Stimulated activated naive B cell treated with anti-CD40 and anti-IgM and Interleukin-4, amounts not matched to agents 10 μg/mL and 1 μg/mL and 100 μg/mL, for 72 hours (primary cell): ENCODE measurements around the gene STAT2.
"Not testable (repeated sequence)": the region's sequence is repeated elsewhere in the genome, so short reads cannot be mapped to it uniquely, and the experiment has no call there.

Experiments used
- ATAC-seq, 2 donors: fragments of 150-1000 bp; cut with Tn5 transposase; replicated peaks; 2 replicates each; pipeline ENCODE4 v1.10.0; 2021; ENCODE audit warnings: moderate library complexity in 1 of 2
- DNase-seq: peaks from one replicate; pipeline ENCODE4 v3.0.0; 2021
- H3K27ac Mint-ChIP-seq: one replicate; pipeline ENCODE4 v1.8.0; 2022; ENCODE audit warnings: mild to moderate bottlenecking, mixed read lengths
- H3K27me3 Mint-ChIP-seq, 2 donors: one replicate each; pipeline ENCODE4 v1.8.0; 2022; ENCODE audit warnings: mixed read lengths in 2 of 2
- H3K36me3 Mint-ChIP-seq, 2 donors: one replicate each; pipeline ENCODE4 v1.8.0; 2022; ENCODE audit warnings: mixed read lengths in 2 of 2, mild to moderate bottlenecking in 1 of 2
- H3K4me1 Mint-ChIP-seq, 2 donors: one replicate each; pipeline ENCODE4 v1.8.0; 2022; ENCODE audit warnings: mixed read lengths in 2 of 2, mild to moderate bottlenecking in 1 of 2
- H3K4me3 Mint-ChIP-seq, 2 donors: one replicate each; pipeline ENCODE4 v1.8.0; 2022; ENCODE audit warnings: mild to moderate bottlenecking in 2 of 2, mixed read lengths in 2 of 2, moderate library complexity in 1 of 2
- H3K9me3 Mint-ChIP-seq, 2 donors: one replicate each; pipeline ENCODE4 v1.8.0; 2022; ENCODE audit warnings: mixed read lengths in 2 of 2, mild to moderate bottlenecking in 1 of 2

STAT2 gene

GRCh38 chr12:56359851-56360767 is at the start of gene STAT2:
Gene STAT2 (minus strand): TSS chr12:56360107. CDS start chr12:56356571, 3,536 bp downstream.
- ATAC-seq = peak; percentile 97 to 98
- no peaks in the 10 kb centered on the region for H3K27me3 Mint-ChIP-seq
- peak within 1 kb of the TSS; percentile 92 to 97 for H3K4me3 Mint-ChIP-seq
- H3K9me3 Mint-ChIP-seq = no peaks in the 10 kb centered on the region
- DNase-seq = peak; percentile 100
- peak within 1 kb of the TSS; percentile 98 for H3K27ac Mint-ChIP-seq
- peaks cover 12 to 21% of the 10 kb centered on the region in 2 donors for H3K4me1 Mint-ChIP-seq
- peaks cover 9% of the 10 kb centered on the region in 2 donors for H3K36me3 Mint-ChIP-seq

- Mint-ChIP-seq H3K4me3 (no peak overlapping the region), H3K9me3 (no peaks in the 10 kb centered on the region), H3K27ac (no peak overlapping the region), H3K27me3 (no peaks in the 10 kb centered on the region), H3K4me1 (peaks cover 0 to 1% of the 10 kb centered on the region in 2 donors), H3K36me3 (peaks cover 11 to 15% of the 10 kb centered on the region in 2 donors)
- ATAC-seq = no peak
- DNase-seq = no peak
These were observed 49.0 kb upstream of the STAT2 start for GRCh38 chr12:56408799-56409417.

- not testable (repeated sequence) for H3K36me3 Mint-ChIP-seq, H3K4me3 Mint-ChIP-seq, H3K27me3 Mint-ChIP-seq, H3K9me3 Mint-ChIP-seq, DNase-seq, ATAC-seq, H3K4me1 Mint-ChIP-seq, H3K27ac Mint-ChIP-seq
These were observed 44.3 kb upstream of the STAT2 start for GRCh38 chr12:56404227-56404626.

GRCh38 chr12:56401612-56402011 is 41.7 kb upstream of the STAT2 start:
- not testable (repeated sequence) for DNase-seq

GRCh38 chr12:56401125-56401524 is 41.2 kb upstream of the STAT2 start:
- H3K27me3 Mint-ChIP-seq, H3K4me1 Mint-ChIP-seq, ATAC-seq, H3K27ac Mint-ChIP-seq, H3K4me3 Mint-ChIP-seq, DNase-seq, H3K36me3 Mint-ChIP-seq: not testable (repeated sequence)
- peaks cover 12 to 15% of the 10 kb centered on the region in 2 donors for H3K9me3 Mint-ChIP-seq

More at GRCh38 chr12:56401612-56402011, 41.7 kb upstream of the STAT2 start:
- not testable (repeated sequence) for H3K4me1 Mint-ChIP-seq, H3K36me3 Mint-ChIP-seq, H3K27ac Mint-ChIP-seq, H3K27me3 Mint-ChIP-seq, ATAC-seq, H3K4me3 Mint-ChIP-seq
- H3K9me3 Mint-ChIP-seq = peaks cover 12 to 15% of the 10 kb centered on the region in 2 donors

GRCh38 chr12:56399466-56399865 is 39.6 kb upstream of the STAT2 start:
- DNase-seq, H3K27ac Mint-ChIP-seq, H3K27me3 Mint-ChIP-seq, H3K4me3 Mint-ChIP-seq, ATAC-seq, H3K36me3 Mint-ChIP-seq, H3K4me1 Mint-ChIP-seq: not testable (repeated sequence)
- peaks cover 12 to 15% of the 10 kb centered on the region in 2 donors for H3K9me3 Mint-ChIP-seq

- H3K4me1 Mint-ChIP-seq = no peaks in the 10 kb centered on the region
- peaks cover 0 to 7% of the 10 kb centered on the region in 2 donors for H3K36me3 Mint-ChIP-seq
- no peak overlapping the region for H3K4me3 Mint-ChIP-seq
- H3K27me3 Mint-ChIP-seq = no peaks in the 10 kb centered on the region
- peaks cover 12 to 15% of the 10 kb centered on the region in 2 donors for H3K9me3 Mint-ChIP-seq
- DNase-seq (no peak), ATAC-seq (no peak)
- no peak overlapping the region for H3K27ac Mint-ChIP-seq
These were observed 38.4 kb upstream of the STAT2 start for GRCh38 chr12:56398324-56398723.

- DNase-seq (no peak), ATAC-seq (no peak)
- peaks cover 0 to 1% of the 10 kb centered on the region in 2 donors for H3K36me3 Mint-ChIP-seq
- no peaks in the 10 kb centered on the region for H3K27me3 Mint-ChIP-seq
- H3K27ac Mint-ChIP-seq = no peak overlapping the region
- H3K4me1 Mint-ChIP-seq = no peaks in the 10 kb centered on the region
- no peak overlapping the region for H3K4me3 Mint-ChIP-seq
- no peaks in the 10 kb centered on the region for H3K9me3 Mint-ChIP-seq
These were observed 32.4 kb upstream of the STAT2 start for GRCh38 chr12:56392331-56392730.

GRCh38 chr12:56391721-56392120 is 31.8 kb upstream of the STAT2 start:
- H3K36me3 Mint-ChIP-seq = peaks cover 0 to 1% of the 10 kb centered on the region in 2 donors
- no peaks in the 10 kb centered on the region for H3K4me1 Mint-ChIP-seq
- ATAC-seq = no peak
- H3K4me3 Mint-ChIP-seq = no peak overlapping the region
- no peaks in the 10 kb centered on the region for H3K27me3 Mint-ChIP-seq
- H3K27ac Mint-ChIP-seq = no peak overlapping the region
- no peak for DNase-seq
- H3K9me3 Mint-ChIP-seq = no peaks in the 10 kb centered on the region

GRCh38 chr12:56389412-56389811 is 29.5 kb upstream of the STAT2 start:
- ATAC-seq = no peak
- DNase-seq = no peak
- no peaks in the 10 kb centered on the region for H3K4me1 Mint-ChIP-seq
- no peak overlapping the region for H3K27ac Mint-ChIP-seq
- H3K36me3 Mint-ChIP-seq = peaks cover 0 to 1% of the 10 kb centered on the region in 2 donors
- H3K9me3 Mint-ChIP-seq = no peaks in the 10 kb centered on the region
- no peaks in the 10 kb centered on the region for H3K27me3 Mint-ChIP-seq
- H3K4me3 Mint-ChIP-seq = no peak overlapping the region

- Mint-ChIP-seq H3K36me3 (peaks cover 0 to 1% of the 10 kb centered on the region in 2 donors), H3K27ac (no peak overlapping the region), H3K4me1 (no peaks in the 10 kb centered on the region), H3K4me3 (no peak overlapping the region), H3K9me3 (no peaks in the 10 kb centered on the region), H3K27me3 (no peaks in the 10 kb centered on the region)
- no peak for ATAC-seq
- no peak for DNase-seq
These were observed 27.3 kb upstream of the STAT2 start for GRCh38 chr12:56387152-56387736.

GRCh38 chr12:56385873-56386272 is 26.0 kb upstream of the STAT2 start:
- no peaks in the 10 kb centered on the region for H3K4me1 Mint-ChIP-seq
- H3K36me3 Mint-ChIP-seq = no peaks in the 10 kb centered on the region
- H3K27ac Mint-ChIP-seq = no peak overlapping the region
- H3K4me3 Mint-ChIP-seq = no peak overlapping the region
- DNase-seq (no peak), ATAC-seq (no peak)
- no peaks in the 10 kb centered on the region for H3K9me3 Mint-ChIP-seq
- no peaks in the 10 kb centered on the region for H3K27me3 Mint-ChIP-seq

GRCh38 chr12:56382611-56383010 is 22.7 kb upstream of the STAT2 start:
- H3K4me1 Mint-ChIP-seq = peaks cover 2 to 8% of the 10 kb centered on the region in 2 donors
- no peak overlapping the region for H3K27ac Mint-ChIP-seq
- no peak for DNase-seq
- no peak for ATAC-seq
- H3K36me3 Mint-ChIP-seq = no peaks in the 10 kb centered on the region
- H3K9me3 Mint-ChIP-seq = no peaks in the 10 kb centered on the region
- no peak overlapping the region for H3K4me3 Mint-ChIP-seq
- H3K27me3 Mint-ChIP-seq = no peaks in the 10 kb centered on the region

- Mint-ChIP-seq H3K4me3 (no peak overlapping the region), H3K27me3 (no peaks in the 10 kb centered on the region), H3K4me1 (peaks cover 20 to 47% of the 10 kb centered on the region in 2 donors), H3K27ac (peak overlapping the region; percentile 62), H3K9me3 (peaks cover 5 to 6% of the 10 kb centered on the region in 2 donors), H3K36me3 (no peaks in the 10 kb centered on the region)
- DNase-seq (no peak), ATAC-seq (no peak)
These were observed 18.0 kb upstream of the STAT2 start for GRCh38 chr12:56377989-56378316.
